ENCODE data around the gene CSNK2A3. TPM values are rescaled to one million over a fixed set of nuclear protein-coding genes. Genes with fewer than 3 reads are reported as not detected.
A peak's percentile ranks its signal among the peaks of the same experiment; 100 is the strongest.
"Not testable (repeated sequence)": the region's sequence is repeated elsewhere in the genome, so short reads cannot be mapped to it uniquely, and the experiment has no call there.

The CSNK2A3 gene
- total RNA-seq, 4 donors from 2014 or later: 1.0 to 3.0 (median 2.0) TPM

DNA sequence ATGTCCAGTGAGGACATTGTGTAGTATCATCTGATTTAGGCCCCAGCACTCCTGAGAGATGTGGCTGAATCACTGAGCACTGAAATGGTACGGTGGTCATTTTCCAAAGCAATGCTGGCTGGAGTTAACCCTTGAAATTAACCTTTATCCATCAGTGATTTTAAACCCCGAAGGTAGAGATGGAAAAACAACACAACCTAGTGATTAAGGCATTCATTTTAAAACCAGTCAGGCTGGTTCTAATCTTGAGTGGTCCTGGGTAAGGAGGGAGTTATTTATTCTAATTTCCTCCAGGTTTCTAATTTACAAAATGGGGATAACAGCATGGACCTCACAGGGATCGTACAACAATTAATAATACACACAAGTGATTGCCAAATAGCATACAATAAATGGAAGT is 6.6 kb upstream of the CSNK2A3 start:
- H3K9me3 ChIP-seq: no peaks in the 10 kb centered on the region
- H3K4me1 ChIP-seq: no peaks in the 10 kb centered on the region
- H3K36me3 ChIP-seq: no peaks in the 10 kb centered on the region
- H3K4me3 ChIP-seq: no peak overlapping the region
- intact Hi-C loops (cut with DNase I; ENCODE audit: low total_unique reads): no loop called here
- H3K27ac ChIP-seq: no peak overlapping the region
- TF ChIP-seq POLR2A (IDR thresholded peaks at IDR 0.05): no peak
- TF ChIP-seq, protein P1, sequence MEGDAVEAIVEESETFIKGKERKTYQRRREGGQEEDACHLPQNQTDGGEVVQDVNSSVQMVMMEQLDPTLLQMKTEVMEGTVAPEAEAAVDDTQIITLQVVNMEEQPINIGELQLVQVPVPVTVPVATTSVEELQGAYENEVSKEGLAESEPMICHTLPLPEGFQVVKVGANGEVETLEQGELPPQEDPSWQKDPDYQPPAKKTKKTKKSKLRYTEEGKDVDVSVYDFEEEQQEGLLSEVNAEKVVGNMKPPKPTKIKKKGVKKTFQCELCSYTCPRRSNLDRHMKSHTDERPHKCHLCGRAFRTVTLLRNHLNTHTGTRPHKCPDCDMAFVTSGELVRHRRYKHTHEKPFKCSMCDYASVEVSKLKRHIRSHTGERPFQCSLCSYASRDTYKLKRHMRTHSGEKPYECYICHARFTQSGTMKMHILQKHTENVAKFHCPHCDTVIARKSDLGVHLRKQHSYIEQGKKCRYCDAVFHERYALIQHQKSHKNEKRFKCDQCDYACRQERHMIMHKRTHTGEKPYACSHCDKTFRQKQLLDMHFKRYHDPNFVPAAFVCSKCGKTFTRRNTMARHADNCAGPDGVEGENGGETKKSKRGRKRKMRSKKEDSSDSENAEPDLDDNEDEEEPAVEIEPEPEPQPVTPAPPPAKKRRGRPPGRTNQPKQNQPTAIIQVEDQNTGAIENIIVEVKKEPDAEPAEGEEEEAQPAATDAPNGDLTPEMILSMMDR (IDR thresholded peaks at IDR 0.05): no peak
- H3K27me3 ChIP-seq: no peaks in the 10 kb centered on the region
- no peak for DNase-seq

DNA sequence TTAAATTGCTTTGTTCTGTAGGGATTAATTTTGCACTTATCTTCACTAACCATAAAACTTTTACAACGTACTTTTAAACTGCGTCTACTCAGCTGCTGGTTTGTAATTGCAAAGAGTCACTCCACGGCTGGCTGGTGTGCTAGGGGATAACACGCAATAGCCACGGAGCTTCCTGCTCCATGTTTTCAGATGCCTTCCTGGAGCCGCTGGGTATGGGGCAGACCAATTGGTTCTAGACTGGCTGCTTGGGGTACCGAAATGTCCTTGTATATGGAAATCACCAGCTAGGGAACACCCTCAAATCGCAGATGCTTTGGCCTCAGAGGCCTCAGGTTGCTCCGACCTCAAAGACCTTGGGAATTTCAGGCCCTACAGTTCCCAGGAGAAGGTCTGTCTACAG is 3.8 kb upstream of the CSNK2A3 start:
- H3K36me3 ChIP-seq: no peaks in the 10 kb centered on the region
- TF ChIP-seq, protein P1 (IDR thresholded peaks at IDR 0.05): no peak
- TF ChIP-seq POLR2A (IDR thresholded peaks at IDR 0.05): no peak
- intact Hi-C loops (cut with DNase I; ENCODE audit: low total_unique reads): no loop called here
- H3K27me3 ChIP-seq: no peaks in the 10 kb centered on the region
- H3K4me1 ChIP-seq: no peaks in the 10 kb centered on the region
- H3K27ac ChIP-seq: no peak overlapping the region
- H3K4me3 ChIP-seq: no peak overlapping the region
- DNase-seq: no peak
- H3K9me3 ChIP-seq: no peaks in the 10 kb centered on the region

DNA sequence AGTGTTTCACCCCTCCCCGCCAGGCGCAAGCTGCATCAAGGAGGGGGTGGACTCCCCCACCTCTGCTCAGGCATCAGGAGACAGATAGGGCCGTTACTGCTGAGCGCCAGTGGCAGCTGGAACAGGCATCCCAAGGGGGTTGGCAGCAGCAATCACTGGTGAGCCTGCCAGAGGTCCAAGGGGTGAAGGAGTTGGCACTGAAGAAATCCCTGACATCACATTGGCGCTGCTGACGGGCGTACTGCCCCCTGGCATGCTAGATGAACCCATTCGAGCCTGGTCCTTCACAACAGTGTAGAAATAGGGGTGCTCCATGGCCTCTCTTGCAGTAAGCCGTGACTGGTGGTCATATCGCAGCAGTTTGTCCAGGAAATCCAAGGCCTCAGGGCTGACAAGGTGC is 1.2 kb downstream of the CSNK2A3 start:
- H3K4me3 ChIP-seq; H3K9me3 ChIP-seq; intact Hi-C loops (cut with DNase I; ENCODE audit: low total_unique reads); H3K27me3 ChIP-seq; H3K27ac ChIP-seq; H3K36me3 ChIP-seq; DNase-seq; H3K4me1 ChIP-seq: not testable (repeated sequence)

DNA sequence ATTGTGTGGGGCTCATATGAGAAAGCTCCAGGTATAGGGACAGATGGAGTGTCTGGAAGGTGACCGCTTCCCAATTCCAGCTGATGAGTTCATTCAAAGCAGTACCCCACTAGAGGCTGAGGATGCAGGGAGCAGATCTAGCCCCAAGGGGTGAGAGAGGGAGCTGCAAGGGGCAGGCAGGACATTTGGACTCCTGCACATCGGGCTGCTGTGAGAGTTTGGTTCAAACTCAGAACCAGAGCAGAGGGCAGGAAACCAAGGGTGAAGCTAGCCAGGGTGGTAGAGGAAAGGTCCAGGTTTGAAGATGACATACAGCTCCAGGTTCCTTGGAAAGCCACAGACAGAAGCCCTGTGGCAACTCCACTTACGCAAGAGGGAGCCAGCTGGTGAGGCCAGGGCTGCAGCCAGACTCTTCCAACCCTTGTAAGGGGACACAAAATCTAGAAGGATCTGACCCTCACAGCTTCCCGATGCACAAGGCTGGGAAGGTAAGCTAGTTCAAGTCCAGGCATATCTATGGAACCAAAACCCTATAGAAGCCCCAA is 1.9 kb downstream of the CSNK2A3 start:
- H3K36me3 ChIP-seq: no peaks in the 10 kb centered on the region
- no peaks in the 10 kb centered on the region for H3K9me3 ChIP-seq
- TF ChIP-seq POLR2A (IDR thresholded peaks at IDR 0.05): no peak
- TF ChIP-seq, protein P1 (IDR thresholded peaks at IDR 0.05): no peak
- intact Hi-C loops (cut with DNase I; ENCODE audit: low total_unique reads): no loop called here
- no peaks in the 10 kb centered on the region for H3K27me3 ChIP-seq
- peaks cover 0 to 10% of the 10 kb centered on the region in 2 donors for H3K4me1 ChIP-seq
- H3K27ac ChIP-seq: no peak overlapping the region
- H3K4me3 ChIP-seq: no peak overlapping the region
- DNase-seq: no peak

DNA sequence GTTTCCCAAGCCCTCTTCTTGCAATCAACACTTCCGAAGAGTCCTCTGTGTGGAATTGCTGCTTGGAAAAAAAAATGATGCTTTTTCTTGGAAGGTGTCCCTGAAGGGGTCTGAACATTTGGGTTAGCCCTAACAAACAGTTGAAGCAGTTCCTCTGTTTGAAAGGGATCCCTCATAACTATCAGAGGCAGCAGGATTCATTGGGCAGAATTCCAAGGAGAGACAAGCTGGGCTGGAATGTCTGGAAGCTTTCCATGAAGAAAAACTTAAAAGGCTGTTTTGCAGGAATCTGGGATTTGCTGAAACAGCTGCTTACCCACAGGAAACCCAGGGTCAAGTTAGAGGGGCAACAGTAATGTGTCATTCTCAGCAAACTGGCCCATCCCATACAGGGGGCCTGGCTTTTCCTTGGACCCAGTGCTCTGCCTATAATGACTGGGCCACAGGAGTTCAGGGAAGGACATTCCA is 3.1 kb downstream of the CSNK2A3 start:
- peak in 1 of 2 donors; percentile 31 for DNase-seq
- Histone ChIP-seq H3K27me3 (no peaks in the 10 kb centered on the region), H3K36me3 (no peaks in the 10 kb centered on the region), H3K27ac (peak overlapping the region; percentile 21 to 47), H3K4me3 (no peak overlapping the region), H3K4me1 (peaks cover 0 to 10% of the 10 kb centered on the region in 2 donors), H3K9me3 (no peaks in the 10 kb centered on the region)
- intact Hi-C loops (cut with DNase I; ENCODE audit: low total_unique reads): no loop called here
- no peak for TF ChIP-seq POLR2A (IDR thresholded peaks at IDR 0.05)
- TF ChIP-seq, protein P1 (IDR thresholded peaks at IDR 0.05): no peak

All from uterus (tissue), 4 donors.